GM19463 (cell line): Measurements from ENCODE around the gene DGKZ.

Source experiments
- ATAC-seq: cut with Tn5 transposase; IDR thresholded peaks from one replicate; pipeline ENCODE4 v1.9.1; 2021; ENCODE audit warnings: mild to moderate bottlenecking, moderate library complexity; ENCODE audit not compliant: unreplicated experiment

The DGKZ gene

DNA sequence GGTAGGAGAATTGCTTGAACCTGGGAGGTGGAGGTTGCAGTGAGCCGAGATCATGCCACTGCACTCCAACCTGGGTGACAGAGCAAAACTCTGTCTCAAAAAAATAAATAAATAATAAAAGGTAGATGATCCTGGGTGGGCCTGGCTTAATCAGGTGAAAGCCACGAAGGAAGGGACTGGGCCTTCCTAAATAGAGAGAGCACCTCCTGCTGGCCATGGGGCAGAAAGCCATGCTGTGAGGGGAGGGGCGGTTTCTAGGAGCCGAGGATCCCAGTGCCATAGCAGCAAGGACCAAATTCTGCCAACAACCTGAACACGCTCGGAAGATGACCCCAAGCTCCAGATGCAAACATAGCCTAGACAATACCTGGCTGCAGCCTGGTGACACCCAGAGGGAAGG, 24.5 kb upstream of the DGKZ start:
- ATAC-seq: no peak

DNA sequence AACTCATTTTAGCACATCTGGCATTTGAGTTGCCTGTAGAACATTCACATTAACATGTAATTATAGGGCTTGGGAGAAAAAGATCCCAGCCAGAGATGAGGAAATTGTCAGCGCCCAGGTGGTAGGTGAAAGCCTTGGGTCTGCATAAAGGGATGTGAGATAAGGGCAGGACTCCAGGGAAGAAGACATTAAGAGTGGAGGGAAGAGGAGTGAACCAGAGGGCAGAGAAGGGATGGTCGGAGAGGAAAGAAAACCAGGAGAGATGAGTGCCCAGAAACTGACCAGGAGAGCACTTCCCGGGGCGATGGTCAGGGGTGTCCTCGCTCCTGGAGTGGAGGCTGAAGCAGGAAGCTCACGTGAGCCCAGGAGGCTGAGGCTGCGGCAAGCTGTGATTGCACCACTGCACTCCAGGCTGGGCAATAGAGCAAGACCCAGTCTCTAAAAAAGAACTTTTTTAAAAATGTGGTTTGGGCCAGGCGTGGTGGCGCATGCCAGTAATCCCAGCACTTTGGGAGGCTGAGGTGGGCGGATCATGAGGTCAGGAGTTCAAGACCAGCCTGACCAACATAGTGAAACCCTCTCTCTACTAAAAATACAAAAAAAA, 20.3 kb upstream of the DGKZ start:
- no peak for ATAC-seq

DNA sequence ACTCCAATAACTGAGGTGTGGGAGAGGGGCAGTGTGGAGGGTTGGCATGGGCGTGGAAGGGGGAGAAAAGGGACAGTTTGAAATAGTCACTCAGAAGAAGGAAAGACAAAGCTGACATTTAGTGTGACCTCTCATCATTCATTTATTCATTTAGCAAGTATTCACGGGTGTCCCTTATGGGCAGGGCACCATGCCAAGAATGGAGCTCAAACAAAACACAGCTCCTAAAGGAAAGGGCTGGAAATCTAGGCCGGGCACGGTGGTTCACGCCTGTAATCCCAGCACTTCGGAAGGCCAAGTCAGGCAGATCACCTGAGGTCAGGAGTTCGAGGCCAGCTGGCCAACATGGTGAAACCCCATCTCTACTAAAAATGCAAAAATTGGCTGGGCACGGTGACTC, 19.4 kb upstream of the DGKZ start:
- no peak for ATAC-seq

DNA sequence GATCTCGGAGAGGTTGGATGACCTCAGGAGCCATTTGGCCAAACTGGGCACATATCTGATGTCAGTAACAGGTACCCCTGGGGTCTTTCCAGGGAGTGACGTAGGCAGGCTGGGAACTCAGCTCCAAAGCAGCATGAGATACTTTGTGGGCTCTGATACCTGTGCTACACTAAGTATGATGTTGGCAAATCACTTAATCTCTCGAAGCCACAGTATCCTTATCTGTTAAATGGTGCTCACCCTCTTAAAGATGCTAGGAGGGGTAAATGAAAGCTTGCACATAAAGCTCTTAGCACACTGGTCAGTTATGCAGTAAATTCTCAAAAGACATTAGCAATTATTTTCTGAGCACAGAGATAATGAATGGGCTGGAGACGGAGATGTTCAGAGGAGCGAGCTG, 17.1 kb upstream of the DGKZ start:
- ATAC-seq: no peak

DNA sequence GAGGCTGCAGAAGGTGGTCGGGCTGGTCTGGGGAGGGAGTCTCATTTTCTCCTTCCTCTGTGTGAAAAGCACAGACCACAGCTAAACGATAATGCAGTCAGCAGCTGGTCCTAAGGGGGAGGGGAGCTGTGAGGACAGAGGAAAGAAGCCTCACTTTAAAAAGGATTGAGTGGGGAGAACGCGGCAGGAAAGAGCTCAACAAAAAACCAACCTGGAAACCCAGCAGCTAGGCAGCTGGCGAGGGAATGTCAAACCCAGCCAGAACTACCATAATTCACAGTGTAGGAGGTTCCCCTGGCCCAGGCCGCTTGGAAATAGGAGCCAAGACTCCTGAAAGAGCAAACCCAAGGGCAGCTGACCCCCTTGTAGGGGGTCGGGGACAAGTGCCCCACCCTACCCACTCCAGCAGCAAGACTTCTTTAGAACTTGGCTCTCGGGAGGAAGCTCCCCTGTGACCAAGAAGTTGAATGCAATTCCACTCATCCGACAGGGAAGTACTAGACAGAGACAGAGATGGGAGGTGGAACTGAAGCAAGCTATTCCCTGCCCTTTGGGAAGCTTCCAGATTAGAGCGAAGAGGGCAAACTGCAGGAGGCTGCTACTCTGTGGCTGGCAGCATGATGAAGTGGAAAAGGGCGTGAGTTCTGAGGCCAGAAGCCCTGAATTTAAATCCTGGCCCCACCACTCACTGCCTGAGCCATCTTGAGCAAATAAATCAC, 16.5 kb upstream of the DGKZ start:
- ATAC-seq: no peak

DNA sequence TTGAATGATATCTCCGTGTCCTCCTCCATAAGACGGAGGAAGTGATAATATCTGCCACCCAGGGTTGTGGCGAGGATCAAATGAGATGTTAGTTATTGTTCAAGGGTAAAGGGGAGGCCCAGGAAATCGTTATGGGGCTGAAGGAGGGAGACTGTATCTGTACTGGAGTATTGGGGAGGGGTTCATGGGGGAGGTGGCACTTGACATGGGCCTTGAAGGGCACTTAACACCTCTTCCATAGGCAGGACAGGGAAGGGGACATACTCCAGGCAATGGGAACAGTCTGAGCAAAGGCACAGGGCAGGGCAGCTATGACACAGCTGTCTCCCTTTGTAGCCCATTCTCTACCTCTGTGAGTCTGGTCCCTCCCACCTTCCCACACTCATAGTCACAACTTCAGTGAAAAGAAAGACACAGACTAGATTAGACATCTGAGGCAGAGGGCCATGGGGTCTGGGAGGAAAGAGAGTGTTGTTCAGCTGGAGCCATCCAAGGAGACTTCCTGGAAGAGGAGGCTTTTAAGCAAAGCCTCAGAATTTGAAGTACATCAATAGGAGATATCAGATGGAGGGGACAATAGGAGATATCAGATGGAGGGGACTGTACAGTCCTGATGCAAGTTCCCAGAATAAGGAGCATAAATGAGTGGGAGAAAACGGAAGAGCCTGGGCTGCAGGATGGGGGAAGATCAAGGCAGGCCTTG, 15.8 kb upstream of the DGKZ start:
- no peak for ATAC-seq

DNA sequence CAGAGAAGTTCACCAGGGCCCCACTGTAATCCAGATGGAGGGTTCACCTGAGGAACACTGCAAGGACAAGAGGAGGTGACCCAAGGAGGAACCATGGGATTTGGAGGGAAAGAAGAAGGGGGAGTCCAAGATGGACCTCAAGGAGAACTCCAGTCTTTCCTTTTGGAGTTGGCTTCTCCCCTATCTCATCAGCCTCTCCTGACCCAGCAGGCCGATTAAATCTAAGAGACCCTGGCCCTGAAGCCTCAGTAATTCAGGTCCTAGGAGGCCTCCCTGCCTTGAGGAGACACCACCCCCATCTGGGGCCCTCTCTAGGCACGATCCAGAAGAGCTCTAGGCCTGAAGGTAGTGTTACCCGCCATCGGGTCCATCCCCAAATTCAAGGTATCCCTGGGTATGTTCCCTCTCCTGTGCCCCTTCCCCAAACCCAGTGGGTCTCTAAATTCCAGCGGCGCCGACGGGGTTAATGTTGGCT, 15.1 kb upstream of the DGKZ start:
- no peak for ATAC-seq

DNA sequence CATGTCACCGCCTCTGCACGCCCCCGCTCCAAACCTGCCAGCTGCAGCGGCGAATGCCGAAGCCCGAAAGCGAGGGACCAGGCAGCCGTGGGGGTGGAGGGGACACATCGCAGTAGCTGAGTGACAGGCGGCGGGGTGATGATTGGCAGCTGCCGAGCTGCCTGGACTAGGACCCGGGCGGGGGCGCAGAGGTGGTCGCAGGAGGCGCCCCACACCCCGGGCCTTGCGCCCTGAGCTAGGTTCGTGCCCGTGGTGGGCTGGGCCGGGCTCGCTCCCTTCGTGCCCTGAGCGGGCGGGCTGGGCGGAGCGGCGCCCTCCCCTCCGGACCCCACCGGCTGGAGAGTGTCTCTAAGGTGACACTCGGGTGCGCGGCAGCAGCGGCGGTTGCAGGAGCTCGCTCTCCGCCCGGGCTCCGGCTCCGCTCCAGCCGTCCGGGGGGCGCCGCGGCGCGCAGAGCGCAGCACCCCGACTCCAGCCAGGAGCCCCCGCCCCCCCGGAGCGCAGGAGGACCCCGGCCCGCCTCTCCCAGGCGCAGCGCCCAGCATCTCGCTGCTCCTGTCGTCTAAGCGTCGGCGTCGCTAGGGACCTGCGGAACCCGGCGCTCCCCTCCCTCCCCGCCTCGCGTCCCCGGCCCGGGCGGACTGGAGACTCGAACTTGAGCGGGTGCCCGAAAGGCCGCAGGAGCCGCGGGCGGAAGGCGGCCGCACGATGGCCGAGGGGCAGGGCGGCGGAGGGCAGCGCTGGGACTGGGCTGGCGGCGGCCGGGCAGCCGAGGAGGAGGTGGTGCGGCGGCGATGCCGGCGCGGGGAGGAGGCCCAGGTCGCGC, 14.5 kb upstream of the DGKZ start:
- no peak for ATAC-seq

DNA sequence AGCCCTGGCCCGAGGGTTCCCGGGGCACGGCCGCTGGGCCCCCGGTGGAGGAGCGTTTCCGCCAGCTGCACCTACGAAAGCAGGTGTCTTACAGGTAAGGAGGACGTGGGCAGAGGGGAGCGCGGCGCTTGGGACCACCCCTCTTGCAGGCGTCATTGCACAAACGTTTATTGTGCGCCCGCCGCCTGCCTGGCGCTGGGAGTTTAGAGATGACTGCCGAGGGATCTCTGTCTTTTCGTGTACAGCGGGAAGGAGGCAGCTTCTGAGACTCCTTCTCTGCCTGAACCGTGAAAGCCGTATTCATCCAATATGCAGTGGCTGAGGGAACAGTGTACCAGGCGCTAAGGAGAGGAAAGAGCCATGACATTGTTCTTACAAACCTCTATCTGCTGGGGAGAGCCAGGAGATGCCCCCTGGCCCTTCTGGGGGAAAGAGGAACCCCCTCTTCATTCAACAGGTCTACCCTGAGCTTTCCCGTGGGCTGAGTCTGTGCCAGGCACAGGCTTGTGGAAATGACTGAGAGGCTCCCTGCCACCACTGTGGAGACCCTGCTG, 13.8 kb upstream of the DGKZ start:
- ATAC-seq: no peak

DNA sequence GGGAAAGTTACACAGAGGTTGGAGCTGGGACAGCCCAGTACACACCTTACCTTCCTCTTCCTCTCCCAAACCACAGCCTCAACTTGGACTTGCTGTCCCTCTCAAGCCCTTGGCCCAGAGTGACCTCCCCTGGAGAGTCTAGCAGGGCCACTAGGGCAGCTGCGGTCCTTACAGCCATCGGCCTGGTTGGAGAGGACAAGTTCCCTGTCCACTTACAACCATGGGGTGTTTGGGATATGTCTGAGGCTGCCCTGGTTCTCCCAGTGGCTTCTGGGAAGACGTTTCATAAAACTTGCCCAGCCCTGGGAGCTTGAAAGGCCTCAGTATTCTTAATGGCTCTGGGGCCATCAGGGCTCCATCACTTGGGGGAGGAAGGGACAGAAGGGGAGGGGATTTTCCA, 13.1 kb upstream of the DGKZ start:
- ATAC-seq: no peak

DNA sequence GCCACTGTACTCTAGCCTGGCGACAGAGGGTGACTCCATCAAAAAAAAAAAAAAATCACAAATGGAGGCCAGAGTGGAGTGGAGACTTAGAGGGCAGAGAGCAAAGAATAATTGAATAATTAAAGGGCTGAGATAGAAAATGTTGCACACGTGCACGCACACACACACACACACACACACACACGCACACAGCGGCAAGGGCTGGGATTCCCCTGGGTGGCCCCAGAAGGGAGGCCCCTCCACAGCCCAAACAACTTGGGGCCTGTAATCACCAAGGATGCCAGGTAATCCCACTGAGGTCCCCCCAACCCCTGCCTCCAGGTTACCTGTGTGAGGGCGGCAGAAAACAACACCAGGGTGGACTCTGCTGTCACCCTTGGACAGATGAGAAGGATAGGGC, 12.0 kb upstream of the DGKZ start:
- no peak for ATAC-seq

DNA sequence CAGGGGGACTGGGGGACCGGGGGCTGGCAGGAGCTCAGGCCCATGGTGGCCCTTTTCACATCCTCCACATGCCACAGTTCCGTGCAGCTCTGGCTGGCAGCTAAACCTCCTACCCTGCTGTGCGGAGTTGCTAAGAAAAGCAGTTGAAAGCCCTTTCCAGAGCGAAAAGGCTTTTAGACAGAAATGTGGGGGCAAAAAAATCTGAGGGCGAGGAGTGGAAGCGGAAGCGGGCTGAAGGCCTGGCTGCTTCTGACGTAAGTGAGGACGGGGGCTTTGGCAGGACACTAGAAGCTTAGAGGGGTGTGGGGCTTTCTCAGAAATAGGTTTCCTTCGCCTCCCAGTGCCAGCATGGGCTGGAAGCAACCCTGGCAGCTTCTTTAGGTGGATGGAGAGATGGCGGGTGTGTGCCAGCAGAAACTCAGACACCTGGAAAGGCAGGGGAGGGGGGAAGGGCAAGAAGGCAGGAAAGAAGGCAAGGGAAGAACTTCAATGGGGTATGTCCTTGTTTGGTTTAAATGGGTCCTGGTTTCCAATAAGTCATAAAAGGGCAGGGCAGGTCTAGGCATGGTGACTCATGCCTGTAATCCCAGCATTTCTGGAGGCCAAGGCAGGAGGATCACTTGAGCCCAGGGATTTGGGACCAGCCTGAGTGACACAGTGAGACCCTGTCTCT, 11.2 kb upstream of the DGKZ start:
- ATAC-seq: no peak

DNA sequence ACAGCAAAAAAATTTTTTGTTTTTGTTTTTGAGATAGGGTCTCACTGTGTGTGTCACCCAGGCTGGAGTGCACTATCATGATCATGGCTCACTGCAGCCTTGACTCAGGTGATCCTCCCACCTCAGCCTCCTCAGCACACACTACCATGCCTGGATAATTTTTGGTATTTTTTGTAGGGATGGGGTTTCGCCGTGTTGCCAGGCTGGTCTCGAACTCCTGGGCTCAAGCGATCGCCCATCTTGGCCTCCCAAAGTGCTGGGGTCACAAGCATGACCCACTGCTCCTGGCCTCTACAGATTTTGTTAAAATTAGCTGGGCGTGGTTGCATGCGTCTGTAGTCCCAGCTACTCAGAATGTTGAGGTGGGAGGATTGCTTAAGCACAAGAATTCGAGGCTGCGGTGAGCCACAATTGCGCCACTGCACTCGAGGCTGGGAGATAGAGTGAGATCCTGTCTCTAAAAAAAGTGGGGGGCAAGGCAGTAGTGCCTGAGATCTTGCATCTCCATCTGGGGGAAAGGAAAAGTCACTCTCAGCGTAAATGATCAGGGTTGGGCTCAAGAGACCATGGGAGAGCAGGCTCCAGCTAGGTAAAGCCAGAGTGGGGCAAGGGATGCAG, 10.6 kb upstream of the DGKZ start:
- no peak for ATAC-seq

DNA sequence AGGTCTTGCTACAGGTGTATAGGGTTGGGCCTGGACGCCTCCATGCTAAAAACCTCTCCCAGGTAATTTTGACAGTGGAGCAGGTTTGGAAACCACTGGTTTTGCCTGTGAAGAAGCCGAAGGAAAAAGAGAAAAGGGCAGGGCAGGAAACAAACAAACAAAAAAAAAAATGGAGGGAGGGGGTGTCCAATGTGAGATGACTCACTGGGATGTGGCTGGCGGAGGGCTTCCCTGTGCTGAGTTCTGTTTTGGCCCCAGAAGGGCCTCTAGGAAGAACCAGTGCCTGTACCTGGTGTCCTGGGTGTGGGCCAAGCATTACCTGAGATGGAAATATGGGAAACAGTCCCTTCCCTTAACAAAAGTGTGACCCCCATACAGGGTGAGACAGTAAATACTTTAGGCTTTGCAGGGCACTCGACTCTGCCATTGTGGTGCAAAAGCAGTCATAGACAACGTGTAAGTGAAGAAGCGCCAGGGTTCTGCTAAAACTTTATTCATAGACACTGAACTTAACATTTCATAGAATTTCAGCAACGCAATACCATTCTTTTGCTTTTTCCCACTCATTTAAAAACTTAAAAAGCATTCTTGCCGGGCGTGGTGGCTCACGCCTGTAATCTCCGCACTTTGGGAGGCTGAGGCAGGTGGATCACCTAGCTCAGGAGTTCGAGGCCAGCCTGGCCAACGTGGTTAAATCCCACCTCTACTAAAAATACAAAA, 9.5 kb upstream of the DGKZ start:
- no peak for ATAC-seq

DNA sequence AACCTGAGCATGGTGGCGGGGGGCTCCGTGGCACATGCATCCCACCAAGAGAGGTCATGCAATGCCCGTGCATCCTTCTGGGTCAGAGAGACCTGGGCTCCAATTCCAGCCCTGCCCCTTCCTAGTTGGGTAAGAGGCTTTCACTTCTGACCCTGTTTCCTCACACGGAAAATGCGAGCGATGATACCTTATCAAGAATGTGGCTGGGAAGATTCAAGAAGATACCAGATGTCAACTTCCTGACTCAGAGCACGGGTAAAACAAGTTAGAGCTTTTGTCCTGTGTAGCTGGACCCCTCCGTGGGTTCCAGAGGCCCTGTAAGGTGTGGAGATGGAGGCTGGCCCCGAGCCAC, 8.7 kb upstream of the DGKZ start:
- ATAC-seq: no peak

DNA sequence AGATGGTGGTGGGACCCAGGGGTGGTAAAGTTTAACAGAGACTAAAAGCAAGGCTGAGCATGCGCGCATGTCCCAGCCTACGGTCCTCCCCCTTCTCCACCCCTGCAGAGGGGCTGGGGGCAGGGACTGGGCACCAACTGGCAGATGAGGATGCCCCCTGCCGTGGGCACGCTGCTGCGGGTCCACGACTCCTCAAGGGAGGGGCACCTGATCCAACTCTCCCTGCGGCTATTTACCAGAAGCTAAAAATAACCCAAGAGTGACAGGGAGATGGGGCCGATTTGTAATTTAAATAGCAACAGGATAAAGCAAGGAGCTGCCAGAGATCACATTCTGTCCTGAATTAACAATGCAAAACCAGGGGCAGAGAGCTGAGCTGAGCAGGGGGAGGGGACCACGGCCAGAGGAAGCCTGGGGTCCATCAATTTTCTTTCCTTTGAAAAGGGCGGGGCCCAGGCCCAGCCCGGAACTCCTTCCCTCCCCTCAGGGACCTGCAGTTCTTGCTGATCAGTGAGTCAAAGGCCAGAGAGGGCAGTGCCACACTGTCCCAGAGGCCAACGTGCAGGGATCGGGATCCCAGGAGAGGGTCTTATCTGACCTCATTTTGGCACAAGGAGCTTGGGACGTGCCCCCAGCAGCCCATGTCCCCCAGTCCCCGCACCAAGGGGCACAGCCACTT, 8.1 kb upstream of the DGKZ start:
- no peak for ATAC-seq

DNA sequence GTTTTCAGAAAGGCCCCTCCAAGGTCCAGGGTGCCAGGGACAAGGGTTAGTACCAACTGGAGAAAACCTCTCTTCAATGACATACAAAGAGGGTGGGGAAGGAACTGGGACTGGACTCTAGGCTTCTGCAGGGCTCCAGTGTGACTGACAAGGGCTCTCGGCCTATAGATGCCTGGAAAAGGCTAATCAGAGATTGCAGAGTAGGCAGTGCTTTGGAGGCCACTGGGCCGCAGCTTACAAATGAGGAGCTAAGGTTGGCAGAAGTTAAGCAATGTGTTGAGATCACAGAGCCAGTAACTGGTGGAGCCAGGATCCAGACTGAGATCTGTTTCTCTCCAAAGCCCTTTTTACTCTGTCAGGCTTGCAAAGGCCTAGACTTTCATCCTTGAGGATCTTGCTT, 7.4 kb upstream of the DGKZ start:
- no peak for ATAC-seq

DNA sequence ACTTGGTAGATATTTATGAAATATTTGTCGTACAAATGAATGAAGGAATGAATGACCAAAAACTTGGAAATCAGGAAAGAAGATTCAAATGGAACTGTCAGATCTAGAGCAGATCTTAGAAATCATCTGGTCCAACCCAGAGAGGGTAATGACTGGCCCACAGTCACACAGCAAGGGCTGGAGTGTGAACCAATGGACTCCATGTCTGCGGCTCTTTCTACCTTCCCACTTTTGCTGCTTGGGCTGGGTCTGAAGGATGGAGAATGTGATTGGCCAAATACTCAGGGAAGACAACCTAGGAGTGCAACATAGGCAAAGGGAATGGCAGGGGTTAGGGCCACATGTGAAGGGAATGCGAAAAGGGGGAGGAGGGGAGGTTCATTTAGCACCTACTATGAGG, 5.8 kb upstream of the DGKZ start:
- no peak for ATAC-seq

DNA sequence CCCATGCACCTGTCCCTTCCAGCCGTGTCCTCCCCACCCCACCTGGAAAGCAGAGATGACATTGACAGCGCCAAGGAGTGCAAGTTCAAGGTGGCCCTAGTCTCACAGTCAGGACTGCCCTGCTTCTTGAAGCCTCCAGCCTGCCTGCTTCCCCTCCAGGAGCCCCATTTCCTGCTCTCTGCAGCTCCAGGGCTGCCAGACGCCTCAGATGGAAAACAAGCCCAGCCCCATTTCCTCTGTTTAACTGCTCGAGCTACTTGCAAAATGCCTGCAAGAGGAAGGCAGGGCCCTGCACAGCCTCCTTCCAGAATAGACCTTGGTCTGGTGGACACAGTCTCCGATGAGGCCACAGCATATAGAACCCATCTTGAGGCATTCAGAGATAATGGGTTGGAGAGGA, 5.0 kb upstream of the DGKZ start:
- ATAC-seq: no peak
